ENCODE results near the gene SH3GL2.

SH3GL2 gene

DNA sequence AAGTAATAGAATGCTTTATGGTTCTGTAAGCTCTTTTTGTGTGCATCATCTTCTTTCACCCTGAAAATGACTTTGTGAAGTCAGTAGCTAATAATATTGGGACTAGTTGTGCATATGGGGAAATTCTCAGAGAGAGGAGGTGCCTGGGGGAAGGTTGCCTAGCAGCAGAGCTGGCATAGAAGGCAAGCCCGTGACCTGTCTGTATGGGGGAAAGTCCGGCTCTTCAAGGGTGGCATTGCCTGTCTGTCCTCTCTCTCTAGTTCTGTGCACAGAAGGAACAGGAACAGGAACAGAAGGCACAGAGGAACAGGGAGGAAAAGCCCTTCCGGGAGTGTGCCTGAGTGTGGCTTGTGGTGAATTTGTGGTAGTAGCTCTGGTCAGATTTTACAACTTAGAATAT, 33.1 kb downstream of the SH3GL2 start:
- DNase-seq: no peak

- DNase-seq: peak; percentile 56
These were observed 34.9 kb downstream of the SH3GL2 start for GRCh38 chr9:17613758-17614157.

GRCh38 chr9:17614250-17614649, 35.4 kb downstream of the SH3GL2 start:
- no peak for DNase-seq

- no peak for DNase-seq
These were observed 36.0 kb downstream of the SH3GL2 start for GRCh38 chr9:17614903-17615302.

- no peak for DNase-seq
These were observed 43.3 kb downstream of the SH3GL2 start for GRCh38 chr9:17622141-17622540.

- DNase-seq: no peak
These were observed 43.9 kb downstream of the SH3GL2 start for GRCh38 chr9:17622749-17623148.

- DNase-seq: no peak
These were observed 45.1 kb downstream of the SH3GL2 start for GRCh38 chr9:17623965-17624364.

DNA sequence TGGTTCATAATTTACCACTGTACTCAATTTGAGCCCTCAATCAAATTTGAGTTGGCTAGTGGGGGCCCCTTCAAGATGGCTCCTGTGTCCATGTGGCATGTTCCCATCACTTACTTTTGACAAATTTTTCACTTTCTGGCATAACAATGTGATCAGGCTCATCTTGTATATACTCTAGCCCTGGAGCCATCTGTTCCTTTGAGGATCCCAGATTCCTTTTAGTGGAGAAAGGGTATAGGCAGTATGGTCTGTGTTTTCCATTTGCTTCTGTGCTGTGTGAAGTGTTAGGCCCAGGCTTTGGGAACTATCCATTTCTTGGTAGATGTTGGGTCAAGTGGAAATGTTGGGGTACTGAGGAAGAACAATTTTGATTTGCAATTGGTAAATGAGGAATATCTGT, 45.7 kb downstream of the SH3GL2 start:
- no peak for DNase-seq

DNA sequence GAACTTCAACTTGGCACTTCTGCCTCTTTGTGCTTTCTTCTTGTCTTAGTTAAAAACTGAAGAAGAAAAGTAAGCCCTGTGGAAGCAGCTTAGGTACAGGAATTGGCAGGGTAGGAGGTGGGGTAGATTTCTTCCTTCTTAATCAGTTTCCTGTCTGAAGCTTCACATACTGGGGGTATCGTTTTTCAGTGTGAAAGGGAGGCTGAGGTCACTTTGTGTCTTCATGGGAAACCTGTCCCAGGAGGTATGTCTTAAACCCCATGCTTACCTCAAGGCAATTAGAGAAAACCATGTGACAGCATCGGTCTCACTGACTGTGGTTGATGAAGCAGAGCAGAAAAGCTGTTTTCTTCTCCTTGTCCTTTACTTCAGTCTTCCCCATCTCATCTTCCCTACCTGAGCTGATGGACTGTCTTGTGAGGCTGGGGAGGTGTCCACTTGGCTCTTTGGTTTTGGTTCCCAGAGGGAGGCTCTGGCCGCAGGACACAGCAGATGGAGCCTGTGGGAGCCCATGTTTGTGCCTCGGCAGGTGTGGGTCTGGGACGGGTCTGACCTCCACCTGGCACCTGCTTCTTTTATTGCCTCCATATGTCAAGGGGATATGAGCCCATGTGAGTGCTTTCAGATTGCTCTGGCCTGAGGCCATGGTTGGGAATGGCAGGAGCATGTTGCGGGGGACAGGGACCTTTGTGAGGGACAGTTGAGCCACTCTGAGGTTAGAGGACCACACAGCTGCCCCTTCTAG, 47.0 kb downstream of the SH3GL2 start:
- DNase-seq: peak; percentile 22

- peak; percentile 77 for DNase-seq
These were observed 48.8 kb downstream of the SH3GL2 start for GRCh38 chr9:17627641-17628040.

- no peak for DNase-seq
These were observed 49.8 kb downstream of the SH3GL2 start for GRCh38 chr9:17628624-17629023.

DNA sequence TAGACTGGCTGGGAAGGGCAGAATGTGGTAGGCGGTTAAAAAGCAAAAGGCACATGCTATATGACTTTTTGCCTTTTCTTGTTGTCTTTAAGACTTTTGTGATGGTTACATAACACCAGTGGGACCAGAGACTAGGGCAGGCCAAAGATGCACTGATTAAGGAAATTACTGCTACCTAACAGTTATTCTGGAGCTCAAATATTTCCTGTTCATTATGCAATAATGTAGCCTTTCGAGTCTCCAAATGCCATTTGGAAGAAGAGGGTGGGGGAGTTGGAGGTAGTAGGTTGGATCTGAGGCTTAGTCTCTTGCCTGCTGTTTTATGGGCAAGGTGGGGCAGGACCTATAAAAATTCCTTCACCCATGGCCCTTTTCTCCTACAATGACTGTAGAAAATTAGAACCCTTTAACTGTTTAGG, 51.7 kb downstream of the SH3GL2 start:
- no peak for DNase-seq

- DNase-seq: no peak
These were observed 52.5 kb downstream of the SH3GL2 start for GRCh38 chr9:17631396-17631795.

GRCh38 chr9:17632994-17633393, 54.1 kb downstream of the SH3GL2 start:
- DNase-seq: no peak

DNA sequence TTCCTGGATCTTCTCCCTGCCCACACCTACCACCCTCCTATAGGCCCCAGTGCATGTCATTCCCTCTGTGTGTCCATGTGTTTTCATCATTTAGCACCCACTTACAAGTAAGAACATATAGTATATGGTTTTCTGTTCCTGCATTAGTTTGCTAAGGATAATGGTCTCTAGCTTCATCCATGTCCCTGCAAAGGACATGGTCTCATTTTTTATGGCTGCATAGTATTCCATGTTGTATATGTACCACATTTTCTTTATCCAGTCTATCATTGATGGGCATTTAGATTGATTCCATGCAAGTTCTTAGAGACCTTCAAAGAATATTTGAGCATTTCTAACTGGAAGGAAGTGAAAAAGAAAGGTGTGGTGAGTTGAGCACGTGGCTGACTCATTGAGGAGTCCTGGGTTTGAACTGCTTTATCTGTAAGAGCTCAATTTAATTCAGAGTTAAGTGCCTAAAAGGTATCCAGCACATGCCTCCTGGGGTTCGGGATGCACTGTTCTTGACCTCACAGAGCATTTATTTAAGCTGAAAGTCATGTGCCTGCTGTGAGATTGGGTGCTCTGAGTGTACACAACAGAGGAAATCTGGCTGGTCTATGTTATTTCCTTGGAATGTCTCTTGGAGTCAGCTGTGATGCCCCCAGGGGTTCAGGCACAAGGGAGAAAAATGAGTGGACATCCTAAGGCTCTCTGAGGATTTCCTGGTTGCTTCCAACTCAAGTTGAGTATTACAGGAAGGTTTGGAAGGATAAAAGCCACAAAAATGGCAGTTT, 56.4 kb downstream of the SH3GL2 start:
- no peak for DNase-seq

DNA sequence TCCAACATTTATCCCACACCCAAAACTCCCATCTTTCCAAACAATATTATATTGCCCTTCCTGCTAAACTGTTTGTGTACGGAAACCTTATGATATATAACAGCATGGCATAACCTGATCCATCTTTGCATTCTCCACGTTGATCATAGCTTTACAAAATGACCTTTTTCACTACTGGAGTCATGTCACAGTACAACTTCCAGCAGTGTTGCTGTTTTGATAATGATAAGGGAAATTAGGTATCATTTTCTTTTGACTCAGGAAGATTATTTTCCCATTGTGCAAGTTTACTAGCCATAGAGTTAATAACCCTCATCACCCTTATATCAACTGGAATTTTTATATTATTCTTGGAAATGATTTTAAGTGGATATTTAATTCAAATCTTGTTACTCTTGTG, 57.5 kb downstream of the SH3GL2 start:
- DNase-seq: no peak

GRCh38 chr9:17636821-17637220, 58.0 kb downstream of the SH3GL2 start:
- DNase-seq: no peak

DNA sequence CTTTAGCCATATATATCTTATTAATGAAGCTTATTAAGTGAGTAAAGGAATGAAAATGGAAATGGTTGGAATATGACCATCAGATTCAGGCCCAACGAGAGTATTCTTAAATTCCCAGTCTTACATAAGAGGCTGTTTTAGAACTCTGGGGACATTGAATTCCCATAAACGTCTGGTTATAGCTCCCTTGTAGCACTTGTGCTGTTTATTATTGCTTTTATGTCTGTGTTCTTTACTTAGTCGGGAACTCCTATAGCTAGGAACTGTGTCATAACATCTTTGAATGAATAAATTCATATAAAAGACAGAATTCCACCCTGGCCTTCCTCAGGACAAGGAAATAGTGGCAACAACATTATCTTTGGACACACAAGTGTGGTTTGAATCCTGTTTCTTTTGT, 58.4 kb downstream of the SH3GL2 start:
- DNase-seq: no peak

DNA sequence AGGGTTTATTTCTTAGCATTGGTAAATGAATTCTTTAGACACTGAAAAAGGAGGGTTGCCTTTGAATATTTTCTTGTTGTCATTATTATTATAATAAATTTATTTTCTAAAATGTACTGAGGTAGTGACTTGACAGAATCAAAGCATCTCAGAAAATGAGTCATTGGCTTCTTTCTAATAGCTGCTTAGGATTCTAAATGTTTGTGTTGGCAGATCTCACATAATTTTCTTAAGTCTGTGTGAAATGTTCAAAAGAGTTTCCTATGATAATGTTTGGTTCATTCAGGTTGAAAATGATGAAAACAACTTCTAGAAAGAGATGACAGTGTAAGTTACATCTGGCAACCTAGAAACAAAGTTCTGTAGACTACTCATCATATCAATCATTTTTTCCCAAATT, 69.7 kb downstream of the SH3GL2 start:
- no peak for DNase-seq

GRCh38 chr9:17651725-17652124, 72.9 kb downstream of the SH3GL2 start:
- no peak for DNase-seq

DNA sequence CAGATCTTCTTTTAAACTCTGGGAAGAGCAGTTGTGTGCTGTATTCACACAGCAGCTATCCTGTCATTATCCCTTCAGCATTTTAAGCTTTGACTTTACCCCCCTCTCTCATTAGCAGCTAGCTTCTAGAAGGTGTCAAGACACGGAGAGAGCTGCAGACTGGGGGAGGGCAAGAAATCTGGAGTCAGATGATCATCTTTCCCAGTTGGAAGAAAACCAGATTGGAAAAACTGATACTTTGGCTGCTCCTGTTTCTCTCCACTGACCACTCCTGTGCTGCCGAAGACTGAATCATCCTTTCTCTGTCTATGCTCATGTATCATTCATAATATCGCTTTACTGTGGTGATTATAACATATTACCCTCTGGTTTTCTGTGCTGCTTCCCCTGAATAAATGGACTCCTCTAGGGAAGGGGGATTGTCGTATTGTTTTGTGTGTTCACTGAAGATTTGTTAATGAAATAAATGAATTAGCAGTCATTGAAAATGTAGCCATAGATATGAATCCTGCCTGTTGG, 75.1 kb downstream of the SH3GL2 start:
- DNase-seq: no peak

DNA sequence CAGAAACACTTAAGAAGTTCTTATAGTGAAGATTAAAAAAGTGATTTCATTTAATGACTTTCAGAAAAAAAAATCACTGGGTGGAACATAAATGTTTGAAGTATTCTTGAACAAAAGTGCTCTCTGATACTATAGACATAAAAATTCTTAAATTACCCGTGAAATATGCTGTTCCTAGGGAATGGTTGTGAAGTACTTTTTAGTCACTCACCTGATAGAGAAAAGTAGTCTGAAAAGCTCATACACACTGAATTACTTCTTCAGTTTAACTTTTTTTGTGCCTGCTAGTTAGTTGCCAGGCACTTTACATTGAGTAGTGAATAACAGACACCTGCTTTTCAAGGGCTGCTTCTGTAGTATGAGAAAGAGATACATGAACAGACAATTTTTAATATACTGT, 78.0 kb downstream of the SH3GL2 start:
- no peak for DNase-seq

DNA sequence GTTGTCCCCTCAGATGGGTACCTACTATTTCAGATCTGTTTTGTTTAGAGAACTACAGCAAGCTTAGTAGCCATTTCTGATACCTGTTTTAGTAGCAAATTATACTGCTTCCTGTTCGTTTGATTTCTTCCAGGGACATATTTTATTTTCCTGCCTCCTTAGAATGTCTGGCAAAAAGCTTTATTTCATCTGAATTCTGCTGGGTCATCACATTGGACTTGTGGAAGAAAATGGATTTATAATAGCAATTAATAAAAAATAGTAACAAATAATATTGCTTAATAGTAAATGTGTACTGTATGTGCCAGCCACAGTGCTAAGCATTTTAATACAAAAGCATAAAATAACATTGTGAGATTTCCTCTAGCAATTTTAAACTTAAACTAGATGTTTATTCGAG, 79.4 kb downstream of the SH3GL2 start:
- no peak for DNase-seq

DNA sequence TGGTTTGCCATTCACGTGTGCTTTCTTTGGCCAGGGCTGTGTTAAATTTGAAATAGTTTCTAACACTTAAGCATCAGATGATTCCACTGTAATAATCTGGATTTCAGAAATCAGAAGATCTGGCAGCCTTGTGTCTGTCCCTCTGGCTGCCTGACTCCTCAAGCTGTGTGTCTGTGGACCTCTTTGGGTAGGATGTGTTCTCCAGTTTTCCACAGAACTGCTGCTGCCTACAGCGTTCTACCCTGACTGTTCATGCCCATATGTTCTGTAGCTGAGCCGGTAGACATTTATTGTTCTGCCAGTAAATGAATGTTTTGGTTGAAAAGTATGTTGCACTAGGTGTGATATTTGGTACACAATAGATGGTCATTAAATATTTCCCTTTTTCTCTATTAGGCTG, 81.3 kb downstream of the SH3GL2 start:
- no peak for DNase-seq

All from NCI-H774 (cell line).